Kidney epithelial cell (primary cell): Measurements from ENCODE around the gene PDE8A. TPM values are rescaled to one million over a fixed set of nuclear protein-coding genes. Genes with fewer than 3 reads are reported as not detected.

Experiments
- DNase-seq: peaks from one replicate; pipeline ENCODE4 v3.0.0-alpha.2; 2010; ENCODE audit warnings: low read depth
- H3K27me3 ChIP-seq: 2 replicates; pipeline ENCODE4 v1.6.0; 2011; ENCODE audit warnings: low read length; ENCODE audit not compliant: control insufficient read depth, insufficient read depth
- H3K36me3 ChIP-seq: 2 replicates; pipeline ENCODE4 v1.5.1; 2011; ENCODE audit warnings: low read length; ENCODE audit not compliant: control insufficient read depth, insufficient read depth
- H3K4me3 ChIP-seq: 2 replicates; pipeline ENCODE4 v1.5.1; 2011; ENCODE audit warnings: low read depth, mild to moderate bottlenecking, control low read depth, low read length
- CTCF ChIP-seq: IDR thresholded peaks from 2 replicates; pipeline ENCODE4 v1.5.1; 2011; ENCODE audit warnings: mild to moderate bottlenecking, moderate library complexity, low read length, control low read depth, inconsistent platforms; ENCODE audit not compliant: insufficient read depth, poor library complexity, severe bottlenecking
- total RNA-seq: library from RNA; depleted of rRNA; stranded (reverse); fragments of >200 nt; gene quantifications from 2 replicates; pipeline ENCODE4 v1.2.3, GENCODE V29; 2015

PDE8A gene
- total RNA-seq, 1 donor from 2014 or later, result 31.5 TPM

- Histone ChIP-seq H3K4me3 (no peak overlapping the region), H3K27me3 (no peaks in the 10 kb centered on the region), H3K36me3 (no peaks in the 10 kb centered on the region)
- DNase-seq, result no peak
- no peak for TF ChIP-seq CTCF
Observed at GRCh38 chr15:85118581-85118980, 136.9 kb downstream of the PDE8A start.

GRCh38 chr15:85120351-85121113 is 138.9 kb downstream of the PDE8A start:
- Histone ChIP-seq H3K36me3 (no peaks in the 10 kb centered on the region), H3K4me3 (no peak overlapping the region)
- no peak for TF ChIP-seq CTCF

GRCh38 chr15:85124173-85124572 is 142.5 kb downstream of the PDE8A start:
- TF ChIP-seq CTCF, result no peak
- H3K27me3 ChIP-seq, result no peaks in the 10 kb centered on the region
- H3K36me3 ChIP-seq, result no peaks in the 10 kb centered on the region
- H3K4me3 ChIP-seq, result no peak overlapping the region
- DNase-seq, result no peak

More at GRCh38 chr15:85120351-85121113, 138.9 kb downstream of the PDE8A start:
- no peaks in the 10 kb centered on the region for H3K27me3 ChIP-seq
- DNase-seq, result no peak

GRCh38 chr15:85125056-85125661 is 143.5 kb downstream of the PDE8A start:
- Histone ChIP-seq H3K4me3 (no peak overlapping the region), H3K36me3 (no peaks in the 10 kb centered on the region), H3K27me3 (no peaks in the 10 kb centered on the region)
- peak; percentile 47 for DNase-seq
- no peak for TF ChIP-seq CTCF

- H3K27me3 ChIP-seq, result no peaks in the 10 kb centered on the region
- H3K36me3 ChIP-seq, result no peaks in the 10 kb centered on the region
- DNase-seq, result no peak
- no peak for TF ChIP-seq CTCF
- no peak overlapping the region for H3K4me3 ChIP-seq
Observed at GRCh38 chr15:85128621-85129020, 147.0 kb downstream of the PDE8A start.
